Measurements from ENCODE around the gene CCDC78. TPM values are rescaled to one million over a fixed set of nuclear protein-coding genes. Genes with fewer than 3 reads are reported as not detected.

CCDC78 gene
- total and polyA plus RNA-seq, 2 of the 4 experiments (the other 2 are of a cell fraction): 0.54 to 4.6 TPM

DNA sequence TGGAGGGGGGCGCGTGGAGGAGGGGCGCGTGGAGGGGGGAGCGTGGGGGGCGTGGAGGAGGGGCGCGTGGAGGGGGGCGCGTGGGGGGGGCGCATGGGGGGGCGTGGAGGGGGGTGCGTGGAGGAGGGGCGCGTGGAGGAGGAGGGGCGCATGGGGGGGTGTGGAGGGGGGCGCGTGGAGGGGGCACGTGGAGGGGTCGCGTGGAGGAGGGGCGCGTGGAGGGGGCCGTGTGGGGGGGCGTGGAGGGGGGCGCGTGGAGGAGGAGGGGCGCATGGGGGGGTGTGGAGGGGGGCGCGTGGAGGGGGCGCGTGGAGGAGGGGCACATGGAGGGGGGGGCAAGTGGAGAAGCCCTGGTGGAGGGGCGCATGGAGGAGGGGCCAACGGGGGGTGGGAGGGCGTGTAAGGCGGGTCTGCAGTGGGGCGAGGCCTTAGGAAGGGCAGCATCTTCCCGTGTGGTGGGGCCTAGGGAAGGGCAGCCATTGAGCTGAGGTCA lies 41.5 kb upstream of the CCDC78 start:
- no peak overlapping the region for H3K9ac ChIP-seq (ENCODE audit: low read depth, low read length)
- H2AFZ ChIP-seq (replicated peaks; ENCODE audit: low read length, poor library complexity): no peak overlapping the region
- TF ChIP-seq NFE2L2 (IDR thresholded peaks at IDR 0.05; ENCODE audit: low read depth, low read length) (no peak), RFX5 (IDR thresholded peaks at IDR 0.05; ENCODE audit: low read depth, low read length) (no peak), RCOR1 (IDR thresholded peaks at IDR 0.05; ENCODE audit: insufficient replicate concordance, low read length) (no peak), MAZ (IDR thresholded peaks at IDR 0.05; ENCODE audit: borderline replicate concordance, low read depth, low read length) (no peak), SMC3 (IDR thresholded peaks at IDR 0.05; ENCODE audit: low read depth, low read length) (no peak), BHLHE40 (IDR thresholded peaks at IDR 0.05; ENCODE audit: low read depth, low read length) (no peak), POLR2A (IDR thresholded peaks at IDR 0.05; ENCODE audit: low read depth, low read length) (no peak), CHD1 (IDR thresholded peaks at IDR 0.05; ENCODE audit: low read depth, low read length) (no peak), MAFK (IDR thresholded peaks at IDR 0.05; ENCODE audit: low read depth, low read length) (no peak), RAD21 (IDR thresholded peaks at IDR 0.05; ENCODE audit: low read length) (no peak), MXI1 (IDR thresholded peaks at IDR 0.05; ENCODE audit: borderline replicate concordance, low read depth, low read length) (no peak), FOS (IDR thresholded peaks at IDR 0.05; ENCODE audit: low read depth, low read length) (no peak), CEBPB (IDR thresholded peaks at IDR 0.05; ENCODE audit: low read depth, low read length) (no peak)
- TF ChIP-seq, protein P1, sequence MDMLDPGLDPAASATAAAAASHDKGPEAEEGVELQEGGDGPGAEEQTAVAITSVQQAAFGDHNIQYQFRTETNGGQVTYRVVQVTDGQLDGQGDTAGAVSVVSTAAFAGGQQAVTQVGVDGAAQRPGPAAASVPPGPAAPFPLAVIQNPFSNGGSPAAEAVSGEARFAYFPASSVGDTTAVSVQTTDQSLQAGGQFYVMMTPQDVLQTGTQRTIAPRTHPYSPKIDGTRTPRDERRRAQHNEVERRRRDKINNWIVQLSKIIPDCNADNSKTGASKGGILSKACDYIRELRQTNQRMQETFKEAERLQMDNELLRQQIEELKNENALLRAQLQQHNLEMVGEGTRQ (IDR thresholded peaks at IDR 0.05; ENCODE audit: low read depth, low read length): no peak
- TF ChIP-seq, protein P2, sequence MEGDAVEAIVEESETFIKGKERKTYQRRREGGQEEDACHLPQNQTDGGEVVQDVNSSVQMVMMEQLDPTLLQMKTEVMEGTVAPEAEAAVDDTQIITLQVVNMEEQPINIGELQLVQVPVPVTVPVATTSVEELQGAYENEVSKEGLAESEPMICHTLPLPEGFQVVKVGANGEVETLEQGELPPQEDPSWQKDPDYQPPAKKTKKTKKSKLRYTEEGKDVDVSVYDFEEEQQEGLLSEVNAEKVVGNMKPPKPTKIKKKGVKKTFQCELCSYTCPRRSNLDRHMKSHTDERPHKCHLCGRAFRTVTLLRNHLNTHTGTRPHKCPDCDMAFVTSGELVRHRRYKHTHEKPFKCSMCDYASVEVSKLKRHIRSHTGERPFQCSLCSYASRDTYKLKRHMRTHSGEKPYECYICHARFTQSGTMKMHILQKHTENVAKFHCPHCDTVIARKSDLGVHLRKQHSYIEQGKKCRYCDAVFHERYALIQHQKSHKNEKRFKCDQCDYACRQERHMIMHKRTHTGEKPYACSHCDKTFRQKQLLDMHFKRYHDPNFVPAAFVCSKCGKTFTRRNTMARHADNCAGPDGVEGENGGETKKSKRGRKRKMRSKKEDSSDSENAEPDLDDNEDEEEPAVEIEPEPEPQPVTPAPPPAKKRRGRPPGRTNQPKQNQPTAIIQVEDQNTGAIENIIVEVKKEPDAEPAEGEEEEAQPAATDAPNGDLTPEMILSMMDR (conservative IDR thresholded peaks at IDR 0.05; ENCODE audit: low read depth, low read length): no peak
- TF ChIP-seq, protein P3, sequence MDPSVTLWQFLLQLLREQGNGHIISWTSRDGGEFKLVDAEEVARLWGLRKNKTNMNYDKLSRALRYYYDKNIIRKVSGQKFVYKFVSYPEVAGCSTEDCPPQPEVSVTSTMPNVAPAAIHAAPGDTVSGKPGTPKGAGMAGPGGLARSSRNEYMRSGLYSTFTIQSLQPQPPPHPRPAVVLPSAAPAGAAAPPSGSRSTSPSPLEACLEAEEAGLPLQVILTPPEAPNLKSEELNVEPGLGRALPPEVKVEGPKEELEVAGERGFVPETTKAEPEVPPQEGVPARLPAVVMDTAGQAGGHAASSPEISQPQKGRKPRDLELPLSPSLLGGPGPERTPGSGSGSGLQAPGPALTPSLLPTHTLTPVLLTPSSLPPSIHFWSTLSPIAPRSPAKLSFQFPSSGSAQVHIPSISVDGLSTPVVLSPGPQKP (IDR thresholded peaks at IDR 0.05; ENCODE audit: borderline replicate concordance, low read depth, low read length): no peak
- no peaks in the 10 kb centered on the region for H3K9me3 ChIP-seq (ENCODE audit: control insufficient read depth, insufficient read depth, low read length)
- H3K36me3 ChIP-seq (ENCODE audit: control insufficient read depth, insufficient read depth, low read length): no peaks in the 10 kb centered on the region
- no peaks in the 10 kb centered on the region for H4K20me1 ChIP-seq (ENCODE audit: insufficient read depth, low read length)
- no peak overlapping the region for H4K5ac ChIP-seq (ENCODE audit: low read depth, low read length)
- dilution Hi-C loops (cut with HindIII; ENCODE audit: low sequenced_read_pairs, unreplicated experiment) (no loop called here), intact Hi-C loops (cut with micrococcal nuclease) (no loop called here), in situ Hi-C loops (cut with MboI; ENCODE audit: low sequenced_read_pairs) (no loop called here)
- no peak for ATAC-seq (ENCODE audit: low read depth)
- H4K8ac ChIP-seq (ENCODE audit: low read depth in 2 of 2, low read length in 2 of 2): no peak overlapping the region
- POLR2A ChIA-PET (ENCODE audit: unreplicated experiment): no interaction called here
- H2BK15ac ChIP-seq (ENCODE audit: low read depth, low read length): no peak overlapping the region
- H3K18ac ChIP-seq (ENCODE audit: low read depth, low read length): no peak overlapping the region
- 67% methylated on average over 4 of the region's 38 CpGs; no CpG with 5 or more reads in 1 of the 2 experiments for whole genome bisulfite sequencing, 2 experiments (ENCODE audit: extremely low coverage in 2 of 2, insufficient read length in 1 of 2)
- no peak overlapping the region for H3K4ac ChIP-seq (ENCODE audit: low read depth, low read length)
- DNase-seq: no peak
- CTCF ChIA-PET: no interaction called here
- no peak overlapping the region for H2BK120ac ChIP-seq (ENCODE audit: low read depth, low read length)
- H3K4me3 ChIP-seq (ENCODE audit: insufficient read depth, low read depth, low read length): no peak overlapping the region
- no peak overlapping the region for H2BK20ac ChIP-seq (ENCODE audit: low read depth, low read length)
- BruUV-seq (replicated peaks): no TSS peak
- H3K27me3 ChIP-seq (ENCODE audit: control insufficient read depth, insufficient read depth, low read length): no peaks in the 10 kb centered on the region
- no peak overlapping the region for H2AK9ac ChIP-seq (replicated peaks; ENCODE audit: low read depth, low read length, poor library complexity)
- no peak overlapping the region for H3K14ac ChIP-seq (replicated peaks; ENCODE audit: low read depth, low read length)
- H3K27ac ChIP-seq (ENCODE audit: insufficient read depth, low read length): no peak overlapping the region
- no peak overlapping the region for H3K56ac ChIP-seq (ENCODE audit: extremely low read depth, insufficient read depth, low read length)
- no peak overlapping the region for H2BK5ac ChIP-seq (ENCODE audit: low read depth, low read length, poor library complexity, severe bottlenecking)
- no peak overlapping the region for H3K23ac ChIP-seq (ENCODE audit: low read depth, low read length)
- no peaks in the 10 kb centered on the region for H3K9me1 ChIP-seq (ENCODE audit: insufficient read depth, low read length)
- no peaks in the 10 kb centered on the region for H3K4me1 ChIP-seq (ENCODE audit: control insufficient read depth, insufficient read depth, low read length)
- H2AK5ac ChIP-seq (ENCODE audit: low read depth, low read length): no peak overlapping the region
- no peaks in the 10 kb centered on the region for H3K79me1 ChIP-seq (ENCODE audit: low read depth in 1 of 2, low read length in 2 of 2)
- H4K91ac ChIP-seq (ENCODE audit: insufficient read depth, low read depth, low read length): no peak overlapping the region
- no peak overlapping the region for H3K4me2 ChIP-seq (ENCODE audit: low read depth, low read length)

Measured in IMR-90 (cell line).